Endothelial cell of umbilical vein (primary cell): Measurements from ENCODE around the gene DIAPH2. TPM values are rescaled to one million over a fixed set of nuclear protein-coding genes. Genes with fewer than 3 reads are reported as not detected.

Experiments used
- BruUV-seq: library from RNA; stranded (reverse); fragments of 400-500 nt; replicated peaks from 2 replicates; lab custom pipeline; 2021; lab: Mats Ljungman, UMichigan
- CTCF ChIA-PET: fragments of 300-600, 350-600 bp; sonication (Branson Sonifier 250); formaldehyde crosslinking; loops from one replicate; lab custom pipeline; 2021; ENCODE audit warnings: antibody characterized with exemption, inconsistent platforms; lab: Charles Lee
- POLR2A ChIA-PET: fragments of 300-600, 350-600 bp; sonication (Branson Sonifier 250); formaldehyde crosslinking; loops from one replicate; lab custom pipeline; 2021; ENCODE audit warnings: antibody characterized with exemption, inconsistent platforms; lab: Charles Lee
- DNase-seq: peaks from one replicate; pipeline ENCODE4 v3.0.0-alpha.2; 2011; ENCODE audit warnings: low read depth, low spot score
- FAIRE-seq: peaks from 2 replicates; lab custom pipeline; 2011; peaks lifted over from hg19 to GRCh38; lab: Jason Lieb, UNC
- H2AFZ ChIP-seq: 2 replicates; pipeline ENCODE4 v1.6.0; 2012; ENCODE audit warnings: low read depth, low read length, control low read depth, inconsistent platforms
- H3K27ac ChIP-seq: 2 replicates; pipeline ENCODE4 v1.5.1; 2011; ENCODE audit warnings: low read depth, mild to moderate bottlenecking, control low read depth, low read length, moderate library complexity; ENCODE audit not compliant: insufficient read depth
- H3K27me3 ChIP-seq, 2 experiments: 2 replicates each; pipeline versions ENCODE4 v1.6.0 to v1.6.1; 2011; ENCODE audit warnings: low read length in 2 of 2, mixed read lengths in 1 of 2; ENCODE audit not compliant: control insufficient read depth in 2 of 2, insufficient read depth in 2 of 2
- H3K36me3 ChIP-seq, 2 experiments: 2 replicates in 1 of 2; 3 replicates in 1 of 2; pipeline ENCODE4 v1.5.1; 2011; ENCODE audit warnings: low read length in 2 of 2, mild to moderate bottlenecking in 1 of 2, moderate library complexity in 1 of 2; ENCODE audit not compliant: control insufficient read depth in 2 of 2, insufficient read depth in 2 of 2; ENCODE audit errors: extremely low read depth in 1 of 2
- H3K4me1 ChIP-seq: 3 replicates; pipeline ENCODE4 v1.5.1; 2011; ENCODE audit warnings: mild to moderate bottlenecking, low read length; ENCODE audit not compliant: control insufficient read depth, insufficient read depth; ENCODE audit errors: extremely low read depth
- H3K4me2 ChIP-seq: 2 replicates; pipeline ENCODE4 v1.6.1; 2011; ENCODE audit warnings: low read length, control low read depth, mixed read lengths; ENCODE audit not compliant: insufficient read depth
- H3K4me3 ChIP-seq, 3 experiments: fragments of 200-600 bp in 1 of 3; sonication (generic), shearing (Covaris generic) in 1 of 3; replicated peaks in 1 of 3; 2 replicates each; pipeline ENCODE4 v1.5.1; 2011 to 2016; ENCODE audit warnings: control low read depth in 3 of 3, low read length in 3 of 3, mild to moderate bottlenecking in 2 of 3, inconsistent platforms in 1 of 3, low read depth in 1 of 3, moderate library complexity in 1 of 3; ENCODE audit not compliant: insufficient read depth in 1 of 3
- H3K79me2 ChIP-seq: 2 replicates; pipeline ENCODE4 v1.6.0; 2012; ENCODE audit warnings: low read length, inconsistent platforms; ENCODE audit not compliant: control insufficient read depth, insufficient read depth
- H3K9ac ChIP-seq: replicated peaks from 2 replicates; pipeline ENCODE3; 2011; ENCODE audit warnings: low read length, control low read depth; ENCODE audit not compliant: insufficient read depth; ENCODE audit errors: extremely low read depth
- H3K9me1 ChIP-seq: replicated peaks from 3 replicates; pipeline ENCODE4 v1.6.0; 2011; ENCODE audit warnings: mild to moderate bottlenecking, low read length; ENCODE audit not compliant: control insufficient read depth, insufficient read depth; ENCODE audit errors: extremely low read depth
- H3K9me3 ChIP-seq: replicated peaks from 2 replicates; pipeline ENCODE4 v1.5.1; 2012; ENCODE audit warnings: low read length, inconsistent platforms; ENCODE audit not compliant: control insufficient read depth, insufficient read depth
- H4K20me1 ChIP-seq: replicated peaks from 2 replicates; pipeline ENCODE3; 2011; ENCODE audit warnings: mild to moderate bottlenecking, low read length; ENCODE audit not compliant: control insufficient read depth, insufficient read depth; ENCODE audit errors: extremely low read depth
- CTCF ChIP-seq, 2 donors: IDR thresholded peaks; 1 replicate in 1 of 2; 2 replicates in 1 of 2; pipeline ENCODE4 v1.5.1; 2011; ENCODE audit warnings: low read length in 2 of 2, mild to moderate bottlenecking in 2 of 2, moderate library complexity in 2 of 2, control low read depth in 1 of 2, inconsistent platforms in 1 of 2, low read depth in 1 of 2; ENCODE audit not compliant: insufficient read depth in 1 of 2; ENCODE audit errors: extremely low read depth in 1 of 2
- EZH2 ChIP-seq: IDR thresholded peaks from 2 replicates; pipeline ENCODE4 v1.6.1; 2012; ENCODE audit warnings: borderline replicate concordance, low read depth, mild to moderate bottlenecking, moderate library complexity, low read length, inconsistent platforms; ENCODE audit not compliant: severe bottlenecking
- FOS ChIP-seq: IDR thresholded peaks from 2 replicates; pipeline ENCODE4 v1.6.1; 2011; ENCODE audit warnings: mild to moderate bottlenecking, low read length, moderate library complexity, borderline replicate concordance; ENCODE audit not compliant: insufficient read depth
- GATA2 ChIP-seq: IDR thresholded peaks from 2 replicates; pipeline ENCODE4 v1.7.0; 2011; ENCODE audit warnings: low read depth, mild to moderate bottlenecking, moderate library complexity, mixed read lengths, low read length; ENCODE audit not compliant: insufficient read length, insufficient read depth
- JUN ChIP-seq: IDR thresholded peaks from 2 replicates; pipeline ENCODE4 v1.6.1; 2011; ENCODE audit warnings: borderline replicate concordance, low read depth; ENCODE audit not compliant: insufficient read length, insufficient read depth
- MYC ChIP-seq: IDR thresholded peaks from one replicate; pipeline ENCODE4 v1.6.1; 2011; ENCODE audit warnings: mild to moderate bottlenecking, low read depth, low read length
- POLR2A ChIP-seq: IDR thresholded peaks from 2 replicates; pipeline ENCODE4 v1.6.1; 2012; ENCODE audit warnings: low read depth, mild to moderate bottlenecking, control low read depth, low read length
- POLR2AphosphoS5 ChIP-seq: IDR thresholded peaks from 2 replicates; pipeline ENCODE4 v1.6.1; 2012; ENCODE audit warnings: low read depth, mild to moderate bottlenecking, control low read depth, low read length, moderate library complexity; ENCODE audit not compliant: insufficient read depth
- dilution Hi-C: fragments of 300-500 bp; cut with MboI; formaldehyde crosslinking; loops from one replicate; pipeline ENCODE4 v1.15.0; 2019; ENCODE audit warnings: low sequenced_read_pairs; ENCODE audit not compliant: extremely low pct_ligation_motif_present
- intact Hi-C: fragments of 100-400 bp; cut with micrococcal nuclease; formaldehyde crosslinking; loops from one replicate; pipeline ENCODE4 v1.10.0; 2022
- polyA plus RNA-seq, 4 experiments: library from polyadenylated mRNA; depleted of rRNA in 3 of 4; stranded (reverse) in 3 of 4; unstranded in 1 of 4; fragments of >200 nt; gene quantifications; 2 replicates each; pipeline versions ENCODE4 v1.2.1 to v1.2.3, GENCODE V29; 2011 to 2012; ENCODE audit warnings: missing spikeins in 1 of 4
- total RNA-seq: library from RNA; stranded (reverse); gene quantifications from 2 replicates; pipeline ENCODE4 v1.2.3, GENCODE V29; 2021
- TF ChIP-seq, protein P1 (sequence below): IDR thresholded peaks from 2 replicates; pipeline ENCODE4 v1.6.1; 2011; ENCODE audit not compliant: insufficient read depth, insufficient read length

DIAPH2 gene
- total and polyA plus RNA-seq, 2 donors (not counting 3 experiments of a cell fraction or from before 2014, with no cell fraction given): 3.0 to 30.0 TPM

GRCh38 chrX:97452283-97452682 lies 767.6 kb downstream of the DIAPH2 start:
- no peaks in the 10 kb centered on the region for H3K4me1 ChIP-seq
- H3K9me3 ChIP-seq: no peaks in the 10 kb centered on the region
- dilution Hi-C loops: no loop called here
- H4K20me1 ChIP-seq: no peaks in the 10 kb centered on the region
- no peak overlapping the region for H3K9ac ChIP-seq
- DNase-seq (no peak), FAIRE-seq (peak; percentile 12)
- H3K4me3 ChIP-seq: no peak overlapping the region
- H2AFZ ChIP-seq: no peak overlapping the region
- CTCF ChIA-PET: interaction anchor here (1.0 kb wide), 1 partner anchor 10 kb away, joined by 3 read pairs; no protein-coding TSS in a partner anchor
- H3K27ac ChIP-seq: no peak overlapping the region
- intact Hi-C loops: no loop called here
- no peaks in the 10 kb centered on the region for H3K9me1 ChIP-seq
- H3K79me2 ChIP-seq: no peaks in the 10 kb centered on the region
- H3K36me3 ChIP-seq: no peaks in the 10 kb centered on the region
- TF ChIP-seq JUN (no peak), POLR2AphosphoS5 (no peak), POLR2A (no peak), EZH2 (no peak), FOS (no peak), CTCF (IDR thresholded peaks at IDR 0.05; ENCODE audit: extremely low read depth in 1 of 2, insufficient read depth in 1 of 2, low read depth in 1 of 2, low read length in 2 of 2) (no peak), MYC (no peak), GATA2 (no peak)
- TF ChIP-seq, protein P1, sequence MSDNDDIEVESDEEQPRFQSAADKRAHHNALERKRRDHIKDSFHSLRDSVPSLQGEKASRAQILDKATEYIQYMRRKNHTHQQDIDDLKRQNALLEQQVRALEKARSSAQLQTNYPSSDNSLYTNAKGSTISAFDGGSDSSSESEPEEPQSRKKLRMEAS: no peak
- no peak overlapping the region for H3K4me2 ChIP-seq
- POLR2A ChIA-PET: no interaction called here
- BruUV-seq: no TSS peak
- H3K27me3 ChIP-seq: no peaks in the 10 kb centered on the region
